ENCODE measurements around the gene FAM43A.

FAM43A gene

GRCh38 chr3:194720048-194720447, 34.4 kb downstream of the FAM43A start:
- no peak for DNase-seq (ENCODE audit: extremely low read depth, insufficient read length)
- TF ChIP-seq CTCF (IDR thresholded peaks at IDR 0.05; ENCODE audit: insufficient read depth, low read length, poor library complexity, severe bottlenecking), result no peak
- Histone ChIP-seq H3K4me3 (replicated peaks; ENCODE audit: low read depth, low read length) (no peak overlapping the region), H3K36me3 (ENCODE audit: control insufficient read depth, insufficient read depth, low read length) (no peaks in the 10 kb centered on the region), H3K27me3 (replicated peaks; ENCODE audit: control insufficient read depth, insufficient read depth, low read length) (no peaks in the 10 kb centered on the region)

- TF ChIP-seq CTCF (IDR thresholded peaks at IDR 0.05; ENCODE audit: insufficient read depth, low read length, poor library complexity, severe bottlenecking), result no peak
- Histone ChIP-seq H3K27me3 (replicated peaks; ENCODE audit: control insufficient read depth, insufficient read depth, low read length) (no peaks in the 10 kb centered on the region), H3K36me3 (ENCODE audit: control insufficient read depth, insufficient read depth, low read length) (no peaks in the 10 kb centered on the region), H3K4me3 (replicated peaks; ENCODE audit: low read depth, low read length) (no peak overlapping the region)
- DNase-seq (ENCODE audit: extremely low read depth, insufficient read length), result no peak
Measured at GRCh38 chr3:194723846-194724618, 38.3 kb downstream of the FAM43A start.

- H3K4me3 ChIP-seq (replicated peaks; ENCODE audit: low read depth, low read length), result no peak overlapping the region
- no peak for DNase-seq (ENCODE audit: extremely low read depth, insufficient read length)
- H3K27me3 ChIP-seq (replicated peaks; ENCODE audit: control insufficient read depth, insufficient read depth, low read length), result no peaks in the 10 kb centered on the region
- H3K36me3 ChIP-seq (ENCODE audit: control insufficient read depth, insufficient read depth, low read length), result no peaks in the 10 kb centered on the region
- no peak for TF ChIP-seq CTCF (IDR thresholded peaks at IDR 0.05; ENCODE audit: insufficient read depth, low read length, poor library complexity, severe bottlenecking)
Measured at GRCh38 chr3:194725346-194725745, 39.7 kb downstream of the FAM43A start.

GRCh38 chr3:194727435-194728128, 41.9 kb downstream of the FAM43A start:
- DNase-seq (ENCODE audit: extremely low read depth, insufficient read length), result no peak

GRCh38 chr3:194728986-194729385, 43.3 kb downstream of the FAM43A start:
- Histone ChIP-seq H3K36me3 (ENCODE audit: control insufficient read depth, insufficient read depth, low read length) (no peaks in the 10 kb centered on the region), H3K27me3 (replicated peaks; ENCODE audit: control insufficient read depth, insufficient read depth, low read length) (no peaks in the 10 kb centered on the region), H3K4me3 (replicated peaks; ENCODE audit: low read depth, low read length) (no peak overlapping the region)
- TF ChIP-seq CTCF (IDR thresholded peaks at IDR 0.05; ENCODE audit: insufficient read depth, low read length, poor library complexity, severe bottlenecking), result no peak
- no peak for DNase-seq (ENCODE audit: extremely low read depth, insufficient read length)

More at GRCh38 chr3:194727435-194728128, 41.9 kb downstream of the FAM43A start:
- Histone ChIP-seq H3K4me3 (replicated peaks; ENCODE audit: low read depth, low read length) (no peak overlapping the region), H3K36me3 (ENCODE audit: control insufficient read depth, insufficient read depth, low read length) (no peaks in the 10 kb centered on the region), H3K27me3 (replicated peaks; ENCODE audit: control insufficient read depth, insufficient read depth, low read length) (no peaks in the 10 kb centered on the region)
- TF ChIP-seq CTCF (IDR thresholded peaks at IDR 0.05; ENCODE audit: insufficient read depth, low read length, poor library complexity, severe bottlenecking), result no peak

Data from GM06990 (cell line).